ENCODE data around the gene CATSPERB. TPM values are rescaled to one million over a fixed set of nuclear protein-coding genes. Genes with fewer than 3 reads are reported as not detected.
"Not testable (repeated sequence)": the region's sequence is repeated elsewhere in the genome, so short reads cannot be mapped to it uniquely, and the experiment has no call there.

Gene CATSPERB
- polyA plus RNA-seq, 1 donor from 2014 or later, result 0.06 TPM

DNA sequence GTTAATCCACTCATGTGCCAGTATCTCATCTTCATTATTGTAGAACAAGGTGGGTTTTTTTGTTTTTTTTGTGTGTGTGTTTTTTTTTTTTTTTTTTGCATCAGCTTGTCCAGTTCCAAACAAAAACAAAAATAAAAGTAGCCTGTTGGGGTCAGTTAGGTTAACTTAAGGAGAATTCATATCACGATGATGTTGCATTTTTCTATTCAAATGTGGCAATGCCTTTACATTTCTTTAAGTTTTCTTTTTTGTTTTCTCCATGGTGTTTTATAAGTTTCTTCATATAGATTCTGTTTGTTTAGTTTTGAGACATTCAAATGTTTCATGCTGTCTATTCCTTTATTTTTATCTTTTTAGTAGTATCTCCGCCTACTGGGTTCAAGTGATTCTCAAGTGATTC is 16.2 kb upstream of the CATSPERB start:
- H3K36me3 Mint-ChIP-seq, result no peaks in the 10 kb centered on the region
- H3K4me3 Mint-ChIP-seq, result no peak overlapping the region
- H3K27me3 Mint-ChIP-seq, result peaks cover 18% of the 10 kb centered on the region
- no peaks in the 10 kb centered on the region for H3K9me3 Mint-ChIP-seq
- H3K27ac Mint-ChIP-seq, result no peak overlapping the region
- H3K4me1 Mint-ChIP-seq, result peaks cover 0 to 2% (median 2%) of the 10 kb centered on the region in 3 donors

DNA sequence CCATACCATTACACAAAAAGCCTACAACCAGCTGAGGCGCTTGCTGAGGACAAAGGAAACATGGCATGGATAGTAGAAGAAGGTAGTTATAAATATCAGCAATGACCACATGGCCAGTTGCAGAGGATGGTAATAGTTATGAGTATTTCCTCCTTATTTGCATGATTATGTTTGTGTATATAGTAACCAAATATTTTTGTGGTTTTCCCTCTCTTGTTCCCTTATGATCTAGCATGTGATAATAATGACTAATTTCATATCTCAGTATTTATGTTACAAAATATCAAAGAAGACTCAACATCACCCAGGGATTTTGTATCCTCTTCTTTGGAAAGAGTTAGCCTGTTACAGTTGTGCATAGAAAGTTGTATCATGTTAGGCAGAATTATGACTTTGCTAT is 13.5 kb upstream of the CATSPERB start:
- peaks cover 6% of the 10 kb centered on the region for H3K27me3 Mint-ChIP-seq
- H3K36me3 Mint-ChIP-seq, result no peaks in the 10 kb centered on the region
- H3K4me1 Mint-ChIP-seq, result peaks cover 0 to 2% (median 2%) of the 10 kb centered on the region in 3 donors
- no peaks in the 10 kb centered on the region for H3K9me3 Mint-ChIP-seq
- peak overlapping the region in 1 of 4 donors; percentile 65 for H3K4me3 Mint-ChIP-seq
- H3K27ac Mint-ChIP-seq, result peak overlapping the region in 2 of 3 donors; percentile 1 to 41

DNA sequence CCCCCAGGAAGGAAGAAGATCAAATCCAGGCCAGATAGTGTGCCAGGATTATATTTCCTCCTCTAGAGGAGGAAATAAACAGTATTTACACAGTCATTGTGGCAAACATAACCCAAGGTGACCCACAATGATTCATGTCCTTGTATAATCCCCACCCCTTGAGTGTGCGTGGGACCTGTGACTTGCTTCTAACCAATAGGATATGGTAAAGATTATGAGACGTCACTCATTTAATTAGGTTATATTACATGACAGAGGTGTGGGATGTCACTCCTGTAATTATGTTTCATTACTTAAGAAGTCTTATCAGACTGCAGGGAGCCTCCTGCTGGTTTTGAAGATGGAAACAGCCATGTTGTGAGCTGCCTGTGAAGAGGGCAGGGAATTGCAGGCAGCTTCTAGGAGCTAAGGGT is 12.2 kb upstream of the CATSPERB start:
- no peak overlapping the region for H3K27ac Mint-ChIP-seq
- no peak overlapping the region for H3K4me3 Mint-ChIP-seq
- H3K27me3 Mint-ChIP-seq, result peaks cover 4% of the 10 kb centered on the region
- peaks cover 0 to 4% (median 2%) of the 10 kb centered on the region in 3 donors for H3K4me1 Mint-ChIP-seq
- no peaks in the 10 kb centered on the region for H3K36me3 Mint-ChIP-seq
- peaks cover 0 to 5% (median 0%) of the 10 kb centered on the region in 3 donors for H3K9me3 Mint-ChIP-seq

DNA sequence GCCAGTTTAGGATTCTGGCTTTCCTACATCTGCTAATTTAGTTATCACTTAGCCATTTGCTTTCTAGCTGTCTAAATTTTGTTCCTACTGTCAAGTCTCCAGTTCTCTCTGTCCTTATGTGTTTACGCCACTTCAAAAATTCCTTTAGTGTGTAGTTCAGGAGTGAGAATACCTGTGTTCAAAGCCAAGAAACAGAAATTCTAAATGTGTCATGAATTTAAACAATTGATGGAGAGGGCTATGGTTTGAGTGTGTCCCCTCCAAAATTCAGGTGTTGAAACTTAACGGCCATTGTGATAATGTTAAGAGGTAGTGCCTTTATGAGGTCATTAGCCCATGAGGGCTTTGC is 11.4 kb upstream of the CATSPERB start:
- H3K9me3 Mint-ChIP-seq, result peaks cover 0 to 5% (median 0%) of the 10 kb centered on the region in 3 donors
- no peaks in the 10 kb centered on the region for H3K36me3 Mint-ChIP-seq
- H3K4me3 Mint-ChIP-seq, result no peak overlapping the region
- peaks cover 0 to 4% (median 2%) of the 10 kb centered on the region in 3 donors for H3K4me1 Mint-ChIP-seq
- no peak overlapping the region for H3K27ac Mint-ChIP-seq
- H3K27me3 Mint-ChIP-seq, result peaks cover 3% of the 10 kb centered on the region

DNA sequence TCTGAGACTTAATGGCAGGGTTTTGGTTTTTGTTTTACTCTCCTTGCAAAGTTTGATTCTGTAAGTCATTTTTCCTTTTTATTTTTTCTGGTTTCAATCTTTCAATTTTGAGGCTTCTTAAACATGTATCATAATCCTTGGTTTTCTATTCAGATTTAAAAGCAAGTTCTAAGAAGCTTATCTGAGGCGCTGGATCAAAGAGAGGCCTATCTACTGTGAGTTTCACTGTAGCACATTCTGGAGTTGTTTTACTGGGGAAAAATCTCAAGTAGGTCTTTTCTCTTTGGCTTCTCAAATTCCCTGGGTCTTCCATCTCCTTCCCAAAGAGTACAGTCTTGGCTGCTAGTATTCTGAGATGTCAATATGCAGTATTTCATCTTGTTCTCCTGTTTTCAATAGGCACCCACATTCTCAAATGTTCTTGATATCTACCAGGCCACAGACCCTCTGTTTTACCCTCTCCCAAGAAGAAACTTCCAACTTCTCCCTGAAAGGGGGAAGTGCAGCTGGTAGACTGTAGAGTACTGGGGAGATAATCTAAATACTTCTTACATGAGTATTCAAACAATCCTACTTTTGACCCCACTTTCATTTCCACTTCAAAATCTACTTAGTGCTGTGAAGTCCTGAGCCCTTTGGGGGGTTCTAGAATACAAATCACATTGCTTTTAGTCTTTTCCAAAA is 10.9 kb upstream of the CATSPERB start:
- Mint-ChIP-seq H3K4me1 (peaks cover 0 to 4% (median 2%) of the 10 kb centered on the region in 3 donors), H3K9me3 (peaks cover 0 to 5% (median 0%) of the 10 kb centered on the region in 3 donors), H3K27me3 (peaks cover 3% of the 10 kb centered on the region), H3K27ac (no peak overlapping the region), H3K36me3 (no peaks in the 10 kb centered on the region), H3K4me3 (no peak overlapping the region)

DNA sequence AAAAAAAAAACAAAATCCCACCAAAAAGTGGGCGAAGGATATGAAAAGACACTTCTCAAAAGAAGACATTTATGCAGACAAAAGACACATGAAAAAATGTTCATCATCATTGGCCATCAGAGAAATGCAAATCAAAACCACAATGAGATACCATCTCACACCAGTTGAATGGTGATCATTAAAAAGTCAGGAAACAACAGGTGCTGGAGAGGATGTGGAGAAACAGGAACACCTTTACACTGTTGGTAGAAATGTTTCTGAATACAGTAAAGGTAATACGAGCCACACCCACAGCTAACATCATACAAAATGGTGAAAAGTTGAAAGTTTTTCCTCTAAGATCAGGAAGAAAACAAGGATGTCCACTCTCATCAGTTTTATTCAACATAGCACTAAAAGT is 8.0 kb upstream of the CATSPERB start:
- H3K9me3 Mint-ChIP-seq, result not testable (repeated sequence)

DNA sequence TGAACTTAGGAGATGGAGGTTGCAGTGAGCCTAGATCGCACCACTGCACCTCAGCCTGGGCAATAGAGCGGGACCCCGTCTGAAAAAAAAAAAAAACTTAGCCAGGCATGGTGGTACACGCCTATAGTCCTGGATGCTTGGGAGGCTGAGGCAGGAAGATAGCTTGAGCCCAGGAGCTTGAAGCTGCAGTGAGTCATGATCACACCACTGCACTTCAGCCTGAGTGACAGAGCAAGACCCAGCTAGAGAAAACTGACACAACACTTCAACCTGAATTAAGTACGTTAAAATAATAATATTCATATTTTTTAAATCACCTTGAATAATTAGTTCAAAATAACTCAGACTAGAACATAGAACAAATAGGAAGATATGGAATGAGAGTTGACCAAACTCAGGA is 5.7 kb upstream of the CATSPERB start:
- Mint-ChIP-seq H3K27ac (no peak overlapping the region), H3K27me3 (peaks cover 13% of the 10 kb centered on the region), H3K9me3 (peaks cover 0 to 5% (median 0%) of the 10 kb centered on the region in 3 donors), H3K4me3 (no peak overlapping the region), H3K4me1 (peaks cover 0 to 2% (median 0%) of the 10 kb centered on the region in 3 donors), H3K36me3 (no peaks in the 10 kb centered on the region)

More for the DNA sequence above, 8.0 kb upstream of the CATSPERB start:
- H3K36me3 Mint-ChIP-seq, H3K27me3 Mint-ChIP-seq, H3K27ac Mint-ChIP-seq, H3K4me1 Mint-ChIP-seq, H3K4me3 Mint-ChIP-seq: not testable (repeated sequence)

DNA sequence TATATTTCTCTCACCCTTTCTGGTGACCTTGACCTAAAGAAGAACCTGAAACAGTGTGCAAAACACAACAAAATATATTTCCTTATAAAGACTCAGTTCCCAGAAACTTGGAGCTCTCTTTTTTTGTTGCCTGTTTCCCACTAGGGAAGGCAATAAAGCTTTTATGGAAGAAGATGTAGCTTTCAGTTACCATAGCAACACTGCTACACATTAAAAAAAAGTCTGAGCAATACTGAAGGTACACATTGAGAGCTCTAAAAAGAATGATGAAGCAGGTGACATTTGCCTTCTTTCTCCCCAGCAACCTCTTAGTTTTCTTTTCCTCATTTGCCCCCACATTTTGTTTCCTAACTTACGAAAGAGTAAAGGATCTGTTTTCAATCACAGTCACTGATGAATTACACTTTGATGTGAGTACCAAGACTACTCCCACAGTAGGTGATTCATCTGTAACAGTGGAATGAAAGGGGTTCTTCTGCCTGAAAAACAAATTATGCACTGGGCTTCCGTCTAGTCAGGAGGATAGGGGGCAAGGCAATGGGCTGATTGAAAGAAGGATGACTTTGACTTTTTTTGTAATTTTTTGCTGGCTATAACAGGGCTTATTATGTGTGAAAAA is 1.1 kb upstream of the CATSPERB start:
- H3K27ac Mint-ChIP-seq, result no peak overlapping the region
- H3K27me3 Mint-ChIP-seq, result peaks cover 12% of the 10 kb centered on the region
- H3K4me3 Mint-ChIP-seq, result no peak overlapping the region
- no peaks in the 10 kb centered on the region for H3K36me3 Mint-ChIP-seq
- peaks cover 0 to 2% (median 0%) of the 10 kb centered on the region in 3 donors for H3K4me1 Mint-ChIP-seq
- H3K9me3 Mint-ChIP-seq, result no peaks in the 10 kb centered on the region

DNA sequence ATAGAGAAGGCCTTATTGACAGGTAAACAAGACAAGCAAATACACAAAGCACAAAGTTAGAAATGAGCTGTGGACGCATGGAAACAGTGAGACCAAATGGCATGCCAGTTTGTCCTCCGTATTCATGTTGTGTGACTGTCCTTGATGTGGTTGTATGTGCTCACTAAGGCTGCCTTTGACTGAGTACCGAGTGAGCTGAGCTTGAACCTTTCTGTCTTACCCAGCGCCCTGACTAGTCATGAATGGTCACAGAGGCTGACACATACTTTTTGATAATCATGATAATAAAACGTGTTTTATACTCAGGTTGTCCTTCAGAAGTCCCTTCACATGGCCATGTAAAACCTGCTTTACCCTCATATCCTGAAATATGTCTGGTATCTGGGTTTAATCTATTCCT is 553 bp upstream of the CATSPERB start:
- no peaks in the 10 kb centered on the region for H3K36me3 Mint-ChIP-seq
- H3K4me3 Mint-ChIP-seq, result no peak overlapping the region
- no peaks in the 10 kb centered on the region for H3K9me3 Mint-ChIP-seq
- H3K4me1 Mint-ChIP-seq, result peaks cover 0 to 2% (median 0%) of the 10 kb centered on the region in 3 donors
- peaks cover 11% of the 10 kb centered on the region for H3K27me3 Mint-ChIP-seq
- H3K27ac Mint-ChIP-seq, result no peak overlapping the region

DNA sequence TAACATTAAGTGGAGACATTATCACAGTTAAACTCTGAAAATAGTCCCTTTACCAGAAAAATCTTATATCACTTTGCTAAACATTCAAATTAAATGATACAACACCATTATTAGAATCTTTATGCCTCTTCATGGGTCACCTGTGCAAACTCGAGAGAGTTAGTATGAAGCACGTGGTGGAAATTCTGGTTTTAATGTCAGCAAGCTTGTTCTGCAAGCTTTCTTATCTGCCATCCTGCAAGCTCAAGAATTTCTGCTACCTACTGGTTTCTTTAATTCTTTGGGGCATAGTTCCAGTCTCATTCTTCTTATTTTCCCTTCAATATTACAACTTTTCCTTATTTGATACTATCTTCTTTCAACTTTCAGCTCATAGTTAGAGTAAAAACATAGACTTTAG is 868 bp downstream of the CATSPERB start:
- Mint-ChIP-seq H3K4me1 (peaks cover 0 to 2% (median 0%) of the 10 kb centered on the region in 3 donors), H3K27ac (no peak overlapping the region), H3K9me3 (no peaks in the 10 kb centered on the region), H3K27me3 (peaks cover 5% of the 10 kb centered on the region), H3K36me3 (no peaks in the 10 kb centered on the region), H3K4me3 (no peak overlapping the region)

DNA sequence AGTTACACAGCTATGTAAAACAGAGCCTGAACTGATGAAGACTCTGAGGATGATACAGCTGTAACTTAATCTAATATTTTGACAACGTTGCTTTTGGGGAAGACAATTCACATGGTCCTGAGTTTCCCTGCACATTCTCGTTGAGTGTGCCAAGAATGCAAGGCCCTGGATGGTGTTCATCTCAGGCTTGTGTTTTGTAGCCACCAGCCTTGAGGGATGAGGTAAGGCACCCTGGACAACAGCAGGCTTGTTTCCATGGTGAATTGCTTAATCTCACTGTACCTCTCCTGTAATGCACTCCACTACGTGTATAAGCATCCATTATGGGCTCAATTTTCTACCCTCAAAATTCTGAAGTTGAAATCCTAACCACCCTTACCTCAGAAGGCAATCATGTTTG is 2.1 kb downstream of the CATSPERB start:
- no peaks in the 10 kb centered on the region for H3K9me3 Mint-ChIP-seq
- no peak overlapping the region for H3K4me3 Mint-ChIP-seq

DNA sequence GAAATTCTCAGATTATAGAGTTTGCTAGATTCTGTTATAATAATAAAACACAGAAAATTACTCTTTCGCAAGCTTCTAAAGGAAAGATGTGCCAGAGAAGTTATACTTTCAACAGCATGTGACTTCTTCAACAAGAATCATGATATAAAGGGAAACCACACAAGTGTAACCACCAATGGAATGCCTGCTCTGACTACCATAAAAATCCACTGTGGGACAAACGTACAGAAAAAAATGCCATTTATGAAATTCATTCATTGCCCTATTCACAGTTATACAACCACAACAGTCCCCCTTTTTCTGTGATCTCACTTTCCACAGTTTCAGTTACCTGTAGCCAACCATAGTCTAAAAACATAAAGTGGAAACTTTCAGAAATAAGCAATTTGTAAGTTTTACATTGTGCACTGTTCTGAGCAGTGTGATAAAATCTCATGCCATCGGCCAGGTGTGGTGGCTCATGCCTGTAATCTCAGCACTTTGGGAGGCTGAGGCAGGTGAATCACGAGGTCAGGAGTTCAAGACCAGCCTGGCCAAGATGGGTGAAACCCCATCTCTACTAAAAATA is 3.2 kb downstream of the CATSPERB start:
- Mint-ChIP-seq H3K36me3 (no peaks in the 10 kb centered on the region), H3K27me3 (peaks cover 5% of the 10 kb centered on the region), H3K4me3 (no peak overlapping the region), H3K27ac (no peak overlapping the region), H3K4me1 (peaks cover 0 to 2% (median 0%) of the 10 kb centered on the region in 3 donors), H3K9me3 (no peaks in the 10 kb centered on the region)

More for the DNA sequence above, 2.1 kb downstream of the CATSPERB start:
- Mint-ChIP-seq H3K27ac (no peak overlapping the region), H3K36me3 (no peaks in the 10 kb centered on the region), H3K4me1 (peaks cover 0 to 2% (median 0%) of the 10 kb centered on the region in 3 donors), H3K27me3 (peaks cover 5% of the 10 kb centered on the region)

DNA sequence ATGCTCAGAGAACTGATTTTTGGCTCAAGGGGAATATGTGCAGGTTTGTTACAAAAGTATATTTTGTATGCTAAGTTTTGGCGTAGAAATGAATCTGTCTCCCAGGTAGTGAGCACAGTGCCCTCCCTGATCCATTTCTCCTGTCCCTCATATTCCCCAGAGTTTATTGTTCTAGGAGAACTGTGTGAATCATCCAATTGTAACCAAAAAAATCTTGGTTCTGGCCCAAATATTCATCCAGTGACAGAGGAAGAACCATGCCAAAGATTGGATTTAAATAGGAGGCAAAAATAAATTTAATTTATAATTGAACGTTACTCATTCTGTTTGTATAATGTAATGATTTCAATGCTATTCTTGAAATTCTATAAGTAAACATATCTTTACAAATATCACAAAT is 4.8 kb downstream of the CATSPERB start:
- Mint-ChIP-seq H3K27me3 (peaks cover 2% of the 10 kb centered on the region), H3K4me3 (no peak overlapping the region), H3K36me3 (no peaks in the 10 kb centered on the region), H3K27ac (no peak overlapping the region), H3K9me3 (no peaks in the 10 kb centered on the region), H3K4me1 (peaks cover 0 to 2% (median 0%) of the 10 kb centered on the region in 3 donors)

DNA sequence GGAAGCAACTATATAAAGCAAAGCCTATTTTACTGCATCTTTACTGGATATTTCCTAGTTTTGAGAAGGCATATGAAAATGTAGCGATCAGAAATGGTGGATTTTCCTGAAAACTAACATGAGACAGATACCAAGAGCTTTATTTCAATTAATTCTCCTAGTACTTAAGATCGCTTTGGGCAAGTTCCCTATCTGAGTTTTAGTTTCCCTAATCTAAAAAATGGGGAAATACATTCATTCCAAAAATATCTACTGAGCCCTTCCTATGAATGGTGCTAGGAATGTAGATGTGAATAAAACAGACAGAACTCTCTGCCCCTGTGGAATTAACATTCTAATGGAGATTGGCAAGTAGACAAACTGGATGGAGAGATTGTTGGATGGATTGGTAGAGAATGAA is 8.4 kb downstream of the CATSPERB start:
- Mint-ChIP-seq H3K4me1 (no peaks in the 10 kb centered on the region), H3K36me3 (no peaks in the 10 kb centered on the region), H3K27ac (no peak overlapping the region), H3K4me3 (no peak overlapping the region), H3K9me3 (peaks cover 0 to 4% (median 0%) of the 10 kb centered on the region in 3 donors), H3K27me3 (no peaks in the 10 kb centered on the region)

DNA sequence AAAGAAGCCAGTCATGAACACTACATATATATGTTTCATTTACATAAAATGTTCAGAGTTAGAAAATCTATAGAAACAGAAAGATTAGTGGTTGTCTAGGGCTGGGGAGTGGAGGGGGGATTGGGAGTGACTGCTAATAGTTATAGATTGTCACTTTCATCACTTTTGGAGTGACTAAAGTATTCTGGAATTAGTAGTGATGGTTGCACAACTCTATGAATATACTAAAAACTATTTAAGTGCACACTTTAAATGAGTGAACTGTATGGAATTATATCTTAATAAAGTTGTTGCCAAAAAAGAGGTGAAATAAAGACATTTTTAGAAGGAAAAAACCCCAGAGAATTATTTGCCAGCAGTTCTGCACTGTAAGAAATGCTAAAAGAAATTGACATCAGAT is 9.5 kb downstream of the CATSPERB start:
- no peak overlapping the region for H3K27ac Mint-ChIP-seq
- peaks cover 2% of the 10 kb centered on the region for H3K27me3 Mint-ChIP-seq
- peaks cover 2% of the 10 kb centered on the region for H3K36me3 Mint-ChIP-seq
- H3K4me3 Mint-ChIP-seq, result no peak overlapping the region
- H3K9me3 Mint-ChIP-seq, result peaks cover 0 to 4% (median 0%) of the 10 kb centered on the region in 3 donors
- H3K4me1 Mint-ChIP-seq, result no peaks in the 10 kb centered on the region

All from IgD-negative memory B cell (primary cell).